ENCODE measurements around the gene PLEKHA5. TPM values are rescaled to one million over a fixed set of nuclear protein-coding genes. Genes with fewer than 3 reads are reported as not detected.

Gene PLEKHA5
- polyA plus RNA-seq, 1 donor (not counting 4 experiments of a cell fraction or from before 2014, with no cell fraction given) = 21.7 TPM

- Histone ChIP-seq H3K27ac (ENCODE audit: control insufficient read depth, insufficient read depth, low read length) (no peak overlapping the region), H3K79me2 (ENCODE audit: control insufficient read depth, insufficient read depth, low read length) (peaks cover 33% of the 10 kb centered on the region), H3K27me3 (ENCODE audit: control insufficient read depth, extremely low read depth, insufficient read depth, low read length) (no peaks in the 10 kb centered on the region), H3K4me3 (ENCODE audit: control insufficient read depth in 2 of 3, extremely low read depth in 1 of 3, insufficient read depth in 2 of 3, low read depth in 1 of 3, low read length in 3 of 3) (no peak overlapping the region), H2AFZ (ENCODE audit: control insufficient read depth, low read length) (no peak overlapping the region), H3K36me3 (ENCODE audit: control insufficient read depth in 2 of 2, extremely low read depth in 1 of 2, insufficient read depth in 2 of 2, low read length in 2 of 2) (no peaks in the 10 kb centered on the region), H3K9ac (ENCODE audit: control insufficient read depth, extremely low read depth, insufficient read depth, low read length) (no peak overlapping the region), H3K9me1 (ENCODE audit: control insufficient read depth, extremely low read depth, insufficient read depth, low read length) (no peaks in the 10 kb centered on the region), H4K20me1 (ENCODE audit: control insufficient read depth, extremely low read depth, insufficient read depth, low read length) (no peaks in the 10 kb centered on the region), H3K9me3 (ENCODE audit: control insufficient read depth, low read depth, low read length) (no peaks in the 10 kb centered on the region), H3K4me1 (ENCODE audit: control insufficient read depth, extremely low read depth, insufficient read depth, low read length) (peaks cover 9% of the 10 kb centered on the region), H3K4me2 (ENCODE audit: control insufficient read depth, extremely low read depth, insufficient read depth, low read depth, low read length) (no peak overlapping the region)
- dilution Hi-C loops (cut with MboI; ENCODE audit: extremely low pct_ligation_motif_present, low sequenced_read_pairs) = no loop called here
- DNase-seq (ENCODE audit: low read depth, low spot score) (no peak), FAIRE-seq (no peak)
- TF ChIP-seq, protein P1, sequence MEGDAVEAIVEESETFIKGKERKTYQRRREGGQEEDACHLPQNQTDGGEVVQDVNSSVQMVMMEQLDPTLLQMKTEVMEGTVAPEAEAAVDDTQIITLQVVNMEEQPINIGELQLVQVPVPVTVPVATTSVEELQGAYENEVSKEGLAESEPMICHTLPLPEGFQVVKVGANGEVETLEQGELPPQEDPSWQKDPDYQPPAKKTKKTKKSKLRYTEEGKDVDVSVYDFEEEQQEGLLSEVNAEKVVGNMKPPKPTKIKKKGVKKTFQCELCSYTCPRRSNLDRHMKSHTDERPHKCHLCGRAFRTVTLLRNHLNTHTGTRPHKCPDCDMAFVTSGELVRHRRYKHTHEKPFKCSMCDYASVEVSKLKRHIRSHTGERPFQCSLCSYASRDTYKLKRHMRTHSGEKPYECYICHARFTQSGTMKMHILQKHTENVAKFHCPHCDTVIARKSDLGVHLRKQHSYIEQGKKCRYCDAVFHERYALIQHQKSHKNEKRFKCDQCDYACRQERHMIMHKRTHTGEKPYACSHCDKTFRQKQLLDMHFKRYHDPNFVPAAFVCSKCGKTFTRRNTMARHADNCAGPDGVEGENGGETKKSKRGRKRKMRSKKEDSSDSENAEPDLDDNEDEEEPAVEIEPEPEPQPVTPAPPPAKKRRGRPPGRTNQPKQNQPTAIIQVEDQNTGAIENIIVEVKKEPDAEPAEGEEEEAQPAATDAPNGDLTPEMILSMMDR (optimal IDR thresholded peaks at IDR 0.05 in 1 of 3, IDR thresholded peaks at IDR 0.05 in 1 of 3, conservative IDR thresholded peaks at IDR 0.05 in 1 of 3; ENCODE audit: extremely low read depth in 1 of 3, insufficient read depth in 2 of 3, low read length in 3 of 3) = no peak
- no peak for TF ChIP-seq EZH2 (IDR thresholded peaks at IDR 0.05; ENCODE audit: low read length)
Observed at GRCh38 chr12:19239616-19240234, 110.2 kb downstream of the PLEKHA5 start.

GRCh38 chr12:19242581-19242980, 113.0 kb downstream of the PLEKHA5 start:
- DNase-seq (ENCODE audit: low read depth, low spot score) (no peak), FAIRE-seq (no peak)
- Histone ChIP-seq H3K36me3 (ENCODE audit: control insufficient read depth in 2 of 2, extremely low read depth in 1 of 2, insufficient read depth in 2 of 2, low read length in 2 of 2) (no peaks in the 10 kb centered on the region), H3K79me2 (ENCODE audit: control insufficient read depth, insufficient read depth, low read length) (peaks cover 30% of the 10 kb centered on the region), H3K9me1 (ENCODE audit: control insufficient read depth, extremely low read depth, insufficient read depth, low read length) (no peaks in the 10 kb centered on the region), H3K9me3 (ENCODE audit: control insufficient read depth, low read depth, low read length) (no peaks in the 10 kb centered on the region), H3K4me2 (ENCODE audit: control insufficient read depth, extremely low read depth, insufficient read depth, low read depth, low read length) (no peak overlapping the region), H4K20me1 (ENCODE audit: control insufficient read depth, extremely low read depth, insufficient read depth, low read length) (no peaks in the 10 kb centered on the region), H3K4me3 (ENCODE audit: control insufficient read depth in 2 of 3, extremely low read depth in 1 of 3, insufficient read depth in 2 of 3, low read depth in 1 of 3, low read length in 3 of 3) (no peak overlapping the region), H3K27ac (ENCODE audit: control insufficient read depth, insufficient read depth, low read length) (no peak overlapping the region), H3K9ac (ENCODE audit: control insufficient read depth, extremely low read depth, insufficient read depth, low read length) (no peak overlapping the region), H3K27me3 (ENCODE audit: control insufficient read depth, extremely low read depth, insufficient read depth, low read length) (no peaks in the 10 kb centered on the region), H2AFZ (ENCODE audit: control insufficient read depth, low read length) (no peak overlapping the region), H3K4me1 (ENCODE audit: control insufficient read depth, extremely low read depth, insufficient read depth, low read length) (no peaks in the 10 kb centered on the region)
- dilution Hi-C loops (cut with MboI; ENCODE audit: extremely low pct_ligation_motif_present, low sequenced_read_pairs) = no loop called here
- no peak for TF ChIP-seq EZH2 (IDR thresholded peaks at IDR 0.05; ENCODE audit: low read length)
- TF ChIP-seq, protein P1 (optimal IDR thresholded peaks at IDR 0.05 in 1 of 3, IDR thresholded peaks at IDR 0.05 in 1 of 3, conservative IDR thresholded peaks at IDR 0.05 in 1 of 3; ENCODE audit: extremely low read depth in 1 of 3, insufficient read depth in 2 of 3, low read length in 3 of 3) = no peak

Data from keratinocyte (primary cell).